22Rv1 (cell line): Measurements from ENCODE around the gene ARHGAP6.

Experiments used
- ZFX ChIP-seq: fragments of 450-650 bp; IDR thresholded peaks from 2 replicates; pipeline ENCODE4 v1.6.1; 2017; ENCODE audit warnings: antibody characterized with exemption, borderline replicate concordance
- TF ChIP-seq, protein P1 (sequence below): fragments of 450-650 bp; IDR thresholded peaks from 2 replicates; pipeline ENCODE4 v1.5.1; 2017; ENCODE audit warnings: mild to moderate bottlenecking

DNA sequence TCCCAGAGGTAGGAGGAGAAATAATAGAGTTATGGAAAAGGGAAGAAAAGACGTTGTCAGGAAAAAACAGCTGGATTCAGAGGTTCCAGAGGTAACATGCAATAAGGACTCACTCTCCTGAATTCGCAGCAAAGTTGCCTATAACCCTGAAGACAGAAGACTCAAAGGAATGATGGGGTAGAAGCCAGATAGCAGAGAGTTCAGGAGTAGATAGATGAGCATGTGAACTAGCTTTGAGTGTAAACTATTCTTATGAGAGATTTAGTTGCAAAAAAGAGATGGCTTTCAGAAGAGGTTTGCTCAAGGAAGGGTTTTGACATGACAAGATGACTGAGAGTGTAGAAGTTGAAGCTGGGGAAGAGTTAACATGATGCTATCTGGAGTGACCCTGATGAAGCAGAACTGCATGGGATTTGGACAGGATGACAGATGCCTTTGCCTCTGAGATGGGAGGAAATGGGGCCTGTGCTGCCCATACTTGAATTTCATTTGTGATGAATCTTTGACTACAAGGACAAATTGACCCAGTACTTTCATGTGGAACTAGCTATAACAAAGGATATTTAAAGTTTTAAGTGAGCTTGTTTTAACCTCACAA is 298.6 kb downstream of the ARHGAP6 start:
- TF ChIP-seq, protein P1, sequence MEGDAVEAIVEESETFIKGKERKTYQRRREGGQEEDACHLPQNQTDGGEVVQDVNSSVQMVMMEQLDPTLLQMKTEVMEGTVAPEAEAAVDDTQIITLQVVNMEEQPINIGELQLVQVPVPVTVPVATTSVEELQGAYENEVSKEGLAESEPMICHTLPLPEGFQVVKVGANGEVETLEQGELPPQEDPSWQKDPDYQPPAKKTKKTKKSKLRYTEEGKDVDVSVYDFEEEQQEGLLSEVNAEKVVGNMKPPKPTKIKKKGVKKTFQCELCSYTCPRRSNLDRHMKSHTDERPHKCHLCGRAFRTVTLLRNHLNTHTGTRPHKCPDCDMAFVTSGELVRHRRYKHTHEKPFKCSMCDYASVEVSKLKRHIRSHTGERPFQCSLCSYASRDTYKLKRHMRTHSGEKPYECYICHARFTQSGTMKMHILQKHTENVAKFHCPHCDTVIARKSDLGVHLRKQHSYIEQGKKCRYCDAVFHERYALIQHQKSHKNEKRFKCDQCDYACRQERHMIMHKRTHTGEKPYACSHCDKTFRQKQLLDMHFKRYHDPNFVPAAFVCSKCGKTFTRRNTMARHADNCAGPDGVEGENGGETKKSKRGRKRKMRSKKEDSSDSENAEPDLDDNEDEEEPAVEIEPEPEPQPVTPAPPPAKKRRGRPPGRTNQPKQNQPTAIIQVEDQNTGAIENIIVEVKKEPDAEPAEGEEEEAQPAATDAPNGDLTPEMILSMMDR, result no peak
- TF ChIP-seq ZFX, result no peak
